GM18520 (cell line): ENCODE measurements around the gene MEDAG.
"Not testable (repeated sequence)": the region's sequence is repeated elsewhere in the genome, so short reads cannot be mapped to it uniquely, and the experiment has no call there.

ENCODE experiments used
- ATAC-seq: cut with Tn5 transposase; IDR thresholded peaks from one replicate; pipeline ENCODE4 v1.9.1; 2021; ENCODE audit not compliant: unreplicated experiment

Gene MEDAG

GRCh38 chr13:30906411-30907051 lies 460 bp downstream of the MEDAG start:
- no peak for ATAC-seq

- ATAC-seq = no peak
These were observed 1.2 kb downstream of the MEDAG start for GRCh38 chr13:30907121-30907861.

GRCh38 chr13:30908416-30908980 lies 2.4 kb downstream of the MEDAG start:
- no peak for ATAC-seq

GRCh38 chr13:30910676-30911075 lies 4.6 kb downstream of the MEDAG start:
- no peak for ATAC-seq

- no peak for ATAC-seq
These were observed 9.8 kb downstream of the MEDAG start for GRCh38 chr13:30915691-30916541.

- ATAC-seq = no peak
These were observed 10.9 kb downstream of the MEDAG start for GRCh38 chr13:30916991-30917390.

GRCh38 chr13:30918662-30919405 lies 12.8 kb downstream of the MEDAG start:
- ATAC-seq = no peak

GRCh38 chr13:30920162-30920909 lies 14.3 kb downstream of the MEDAG start:
- no peak for ATAC-seq

GRCh38 chr13:30923418-30923817 lies 17.3 kb downstream of the MEDAG start:
- no peak for ATAC-seq

GRCh38 chr13:30924721-30925120 lies 18.6 kb downstream of the MEDAG start:
- no peak for ATAC-seq

- ATAC-seq = no peak
These were observed 19.4 kb downstream of the MEDAG start for GRCh38 chr13:30925429-30925828.

GRCh38 chr13:30926781-30927180 lies 20.7 kb downstream of the MEDAG start:
- ATAC-seq = no peak

- ATAC-seq = not testable (repeated sequence)
These were observed 21.1 kb downstream of the MEDAG start for GRCh38 chr13:30927188-30927587.

GRCh38 chr13:30927595-30927994 lies 21.5 kb downstream of the MEDAG start:
- ATAC-seq = no peak

- no peak for ATAC-seq
These were observed 22.9 kb downstream of the MEDAG start for GRCh38 chr13:30928978-30929377.

GRCh38 chr13:30932481-30933353 lies 26.6 kb downstream of the MEDAG start, which contains the start of gene TEX26:
Gene TEX26 (plus strand): TSS chr13:30932656. CDS start chr13:30932716, 60 bp downstream.
- no peak for ATAC-seq

GRCh38 chr13:30933354-30933670 lies 27.2 kb downstream of the MEDAG start:
- ATAC-seq = no peak

GRCh38 chr13:30934381-30934780 lies 28.3 kb downstream of the MEDAG start:
- no peak for ATAC-seq

- ATAC-seq = no peak
These were observed 28.7 kb downstream of the MEDAG start for GRCh38 chr13:30934803-30935202.
